ENCODE measurements around the gene CENPA.

CENPA gene

GRCh38 chr2:26840937-26841610 lies 55.2 kb downstream of the CENPA start:
- DNase-seq (ENCODE audit: low read depth, low spot score), result no peak
- no peak for TF ChIP-seq CTCF (IDR thresholded peaks at IDR 0.05; ENCODE audit: low read depth, low read length)
- H3K4me3 ChIP-seq (ENCODE audit: low read depth, low read length), result no peak overlapping the region
- in situ Hi-C loops (cut with HindIII; ENCODE audit: low sequenced_read_pairs), result no loop called here

- DNase-seq (ENCODE audit: low read depth, low spot score), result no peak
- in situ Hi-C loops (cut with HindIII; ENCODE audit: low sequenced_read_pairs), result no loop called here
- H3K4me3 ChIP-seq (ENCODE audit: low read depth, low read length), result no peak overlapping the region
- no peak for TF ChIP-seq CTCF (IDR thresholded peaks at IDR 0.05; ENCODE audit: low read depth, low read length)
Measured at GRCh38 chr2:26843041-26843440, 57.2 kb downstream of the CENPA start.
